Measurements from ENCODE around the gene CEP295NL. TPM values are rescaled to one million over a fixed set of nuclear protein-coding genes. Genes with fewer than 3 reads are reported as not detected.

CEP295NL gene
- total and polyA plus RNA-seq, 2 of the 13 experiments (the other 11 are each of a cell fraction or from before 2014, with no cell fraction given) = not detected

- TF ChIP-seq, protein P1, sequence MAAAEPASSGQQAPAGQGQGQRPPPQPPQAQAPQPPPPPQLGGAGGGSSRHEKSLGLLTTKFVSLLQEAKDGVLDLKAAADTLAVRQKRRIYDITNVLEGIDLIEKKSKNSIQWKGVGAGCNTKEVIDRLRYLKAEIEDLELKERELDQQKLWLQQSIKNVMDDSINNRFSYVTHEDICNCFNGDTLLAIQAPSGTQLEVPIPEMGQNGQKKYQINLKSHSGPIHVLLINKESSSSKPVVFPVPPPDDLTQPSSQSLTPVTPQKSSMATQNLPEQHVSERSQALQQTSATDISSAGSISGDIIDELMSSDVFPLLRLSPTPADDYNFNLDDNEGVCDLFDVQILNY (CRISPR knock-in tag; conservative IDR thresholded peaks at IDR 0.05) = peak; percentile 64; the same call in 1 of the 2 replicates
- TF ChIP-seq, protein P2, sequence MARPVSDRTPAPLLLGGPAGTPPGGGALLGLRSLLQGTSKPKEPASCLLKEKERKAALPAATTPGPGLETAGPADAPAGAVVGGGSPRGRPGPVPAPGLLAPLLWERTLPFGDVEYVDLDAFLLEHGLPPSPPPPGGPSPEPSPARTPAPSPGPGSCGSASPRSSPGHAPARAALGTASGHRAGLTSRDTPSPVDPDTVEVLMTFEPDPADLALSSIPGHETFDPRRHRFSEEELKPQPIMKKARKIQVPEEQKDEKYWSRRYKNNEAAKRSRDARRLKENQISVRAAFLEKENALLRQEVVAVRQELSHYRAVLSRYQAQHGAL (CRISPR knock-in tag; IDR thresholded peaks at IDR 0.05; ENCODE audit: not compliant biosample characterization) = peak; percentile 71
- peak; percentile 98 for TF ChIP-seq ZNF772 (CRISPR knock-in tag; IDR thresholded peaks at IDR 0.05)
- TF ChIP-seq, protein P3, sequence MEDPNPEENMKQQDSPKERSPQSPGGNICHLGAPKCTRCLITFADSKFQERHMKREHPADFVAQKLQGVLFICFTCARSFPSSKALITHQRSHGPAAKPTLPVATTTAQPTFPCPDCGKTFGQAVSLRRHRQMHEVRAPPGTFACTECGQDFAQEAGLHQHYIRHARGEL (CRISPR knock-in tag; IDR thresholded peaks at IDR 0.05) = peak; percentile 96; the same call in 1 of the 2 replicates
- peak; percentile 92 for TF ChIP-seq ZNF512 (CRISPR knock-in tag; IDR thresholded peaks at IDR 0.05)
- peak; percentile 82 for TF ChIP-seq SP5 (CRISPR knock-in tag; IDR thresholded peaks at IDR 0.05; ENCODE audit: borderline replicate concordance, low read depth)
- TF ChIP-seq HDAC1 (CRISPR knock-in tag; IDR thresholded peaks at IDR 0.05) = peak; percentile 100
- TF ChIP-seq, protein P4, sequence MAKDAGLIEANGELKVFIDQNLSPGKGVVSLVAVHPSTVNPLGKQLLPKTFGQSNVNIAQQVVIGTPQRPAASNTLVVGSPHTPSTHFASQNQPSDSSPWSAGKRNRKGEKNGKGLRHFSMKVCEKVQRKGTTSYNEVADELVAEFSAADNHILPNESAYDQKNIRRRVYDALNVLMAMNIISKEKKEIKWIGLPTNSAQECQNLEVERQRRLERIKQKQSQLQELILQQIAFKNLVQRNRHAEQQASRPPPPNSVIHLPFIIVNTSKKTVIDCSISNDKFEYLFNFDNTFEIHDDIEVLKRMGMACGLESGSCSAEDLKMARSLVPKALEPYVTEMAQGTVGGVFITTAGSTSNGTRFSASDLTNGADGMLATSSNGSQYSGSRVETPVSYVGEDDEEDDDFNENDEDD (CRISPR knock-in tag; IDR thresholded peaks at IDR 0.05; ENCODE audit: borderline replicate concordance) = peak; percentile 82
- no peak for TF ChIP-seq NPAS2 (CRISPR knock-in tag; IDR thresholded peaks at IDR 0.05; ENCODE audit: borderline replicate concordance)
- TF ChIP-seq, protein P5, sequence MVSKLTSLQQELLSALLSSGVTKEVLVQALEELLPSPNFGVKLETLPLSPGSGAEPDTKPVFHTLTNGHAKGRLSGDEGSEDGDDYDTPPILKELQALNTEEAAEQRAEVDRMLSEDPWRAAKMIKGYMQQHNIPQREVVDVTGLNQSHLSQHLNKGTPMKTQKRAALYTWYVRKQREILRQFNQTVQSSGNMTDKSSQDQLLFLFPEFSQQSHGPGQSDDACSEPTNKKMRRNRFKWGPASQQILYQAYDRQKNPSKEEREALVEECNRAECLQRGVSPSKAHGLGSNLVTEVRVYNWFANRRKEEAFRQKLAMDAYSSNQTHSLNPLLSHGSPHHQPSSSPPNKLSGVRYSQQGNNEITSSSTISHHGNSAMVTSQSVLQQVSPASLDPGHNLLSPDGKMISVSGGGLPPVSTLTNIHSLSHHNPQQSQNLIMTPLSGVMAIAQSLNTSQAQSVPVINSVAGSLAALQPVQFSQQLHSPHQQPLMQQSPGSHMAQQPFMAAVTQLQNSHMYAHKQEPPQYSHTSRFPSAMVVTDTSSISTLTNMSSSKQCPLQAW (CRISPR knock-in tag; IDR thresholded peaks at IDR 0.05) = peak; percentile 99
- peak; percentile 100 for TF ChIP-seq MAX (IDR thresholded peaks at IDR 0.05)
- TF ChIP-seq REST (IDR thresholded peaks at IDR 0.05; ENCODE audit: borderline replicate concordance in 1 of 2, low read depth in 1 of 2, low read length in 2 of 2) = peak in 1 of 2 experiments; percentile 27; a peak in 1 of 4 replicates
- TF ChIP-seq THAP11 (CRISPR knock-in tag; IDR thresholded peaks at IDR 0.05) = peak; percentile 94
- no peak for TF ChIP-seq ONECUT2 (CRISPR knock-in tag; IDR thresholded peaks at IDR 0.05)
- TF ChIP-seq REPIN1 (CRISPR knock-in tag; IDR thresholded peaks at IDR 0.05; ENCODE audit: borderline replicate concordance, low read depth) = peak; percentile 99
- TF ChIP-seq SKI (IDR thresholded peaks at IDR 0.05; ENCODE audit: partially characterized antibody) = peak; percentile 73
- TF ChIP-seq ZFAT (CRISPR knock-in tag; conservative IDR thresholded peaks at IDR 0.05) = 0 out of 2 replicates have a peak, but pooled peaks have one; percentile 21
These were observed 62.0 kb downstream of the CEP295NL start, which contains the start of gene USP36 (continued) for GRCh38 chr17:78840780-78841611.

Data from HepG2 (cell line).